Stimulated activated CD4-positive, alpha-beta T cell treated with anti-CD3 and anti-CD28 coated beads, Interleukin-2, amount 100 ng/mL, for 48 hours (primary cell): ENCODE data around the gene CSN1S1.
"Not testable (repeated sequence)": the region's sequence is repeated elsewhere in the genome, so short reads cannot be mapped to it uniquely, and the experiment has no call there.

Experiments used
- DNase-seq, 2 donors: peaks; one replicate each; pipeline ENCODE4 v3.0.0-alpha.2; 2020

The CSN1S1 gene, protein sequence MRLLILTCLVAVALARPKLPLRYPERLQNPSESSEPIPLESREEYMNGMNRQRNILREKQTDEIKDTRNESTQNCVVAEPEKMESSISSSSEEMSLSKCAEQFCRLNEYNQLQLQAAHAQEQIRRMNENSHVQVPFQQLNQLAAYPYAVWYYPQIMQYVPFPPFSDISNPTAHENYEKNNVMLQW

DNA sequence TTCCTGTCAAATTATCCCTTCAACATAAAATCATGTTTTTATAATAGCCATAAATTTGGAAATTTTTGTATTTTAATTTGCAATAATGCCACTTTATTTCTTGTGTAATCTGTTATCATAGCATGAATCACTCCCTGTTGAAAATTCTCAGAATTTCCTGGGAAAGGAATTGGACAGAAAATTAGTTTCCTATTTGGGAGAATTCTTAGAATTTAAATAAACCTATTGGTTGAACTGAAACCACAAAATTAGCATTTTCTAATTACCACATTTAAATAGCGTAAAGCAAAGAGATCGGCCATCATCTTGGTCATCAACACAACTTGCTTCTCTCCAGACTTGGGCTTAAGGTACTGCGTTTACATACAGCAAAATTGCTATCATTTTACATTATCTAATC lies at the start of gene CSN1S1:
TSS of gene CSN1S1 (plus strand) at position 301 of the 400 bp plus-strand sequence. CDS start 1,488 bp downstream, outside the sequence.
- DNase-seq = no peak

DNA sequence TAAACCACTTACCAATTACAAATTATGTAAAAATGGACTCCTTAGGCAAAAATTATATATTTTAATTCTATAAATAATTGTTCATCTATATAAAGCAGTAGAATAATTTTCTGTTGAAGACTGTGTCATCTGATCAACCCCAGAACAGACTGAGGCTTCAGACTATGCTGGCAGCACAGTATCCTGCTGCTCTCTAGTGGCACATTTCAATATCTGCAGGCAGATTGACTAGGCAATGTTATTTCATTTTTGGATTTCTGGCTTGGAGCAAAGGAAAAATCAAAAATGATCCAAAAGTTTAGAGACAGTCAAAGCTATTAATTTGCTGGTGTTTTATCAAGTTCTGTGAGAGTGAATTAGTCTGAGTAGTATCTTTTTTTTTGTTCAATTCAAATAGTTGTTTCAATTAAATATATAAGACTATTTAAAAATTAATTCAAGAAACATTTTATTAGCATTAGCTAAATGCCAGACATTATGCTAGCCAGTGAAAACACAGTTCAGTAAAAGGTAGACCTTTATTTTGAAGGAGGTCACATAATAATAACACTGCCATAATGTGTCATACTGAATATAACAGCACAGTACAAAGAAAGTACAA lies 49.6 kb upstream of the CSN1S1 start:
- DNase-seq = no peak

DNA sequence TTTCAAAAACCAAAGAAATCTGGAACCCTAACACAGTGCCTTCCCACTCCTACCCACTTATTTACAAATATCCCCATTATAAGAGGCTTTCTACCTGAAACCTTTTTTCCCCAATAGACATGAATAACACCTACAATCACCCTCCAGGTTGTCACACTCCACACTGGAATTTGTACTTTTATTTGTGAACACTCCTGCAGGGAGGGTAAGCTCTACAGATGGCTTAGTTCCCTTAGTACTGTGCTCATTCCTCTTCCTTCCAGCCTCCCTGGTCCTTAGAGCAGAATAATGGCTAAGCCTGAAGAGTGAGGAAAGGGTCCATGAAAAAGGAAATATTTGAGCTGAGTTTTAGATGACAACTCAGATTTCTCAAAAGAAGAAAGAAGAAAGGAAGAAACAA lies 48.7 kb upstream of the CSN1S1 start:
- DNase-seq = no peak

DNA sequence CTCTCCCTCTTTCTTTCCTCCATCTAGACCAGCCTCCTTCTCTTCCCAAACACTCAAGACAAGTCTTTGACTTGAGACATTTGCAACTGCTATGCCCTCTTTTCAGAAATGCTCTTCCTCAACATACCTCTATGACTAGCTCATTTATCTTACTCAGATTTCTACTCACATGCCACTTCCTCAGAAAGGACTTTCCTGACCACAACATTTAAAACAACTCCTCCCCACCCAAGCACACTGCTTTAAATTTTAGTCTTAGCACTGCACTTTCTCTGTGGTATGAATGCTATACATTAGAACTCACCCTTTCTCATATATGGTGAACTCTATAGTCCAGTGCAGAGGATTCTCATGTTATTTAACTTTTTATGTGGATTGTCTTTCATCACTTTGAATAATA lies 42.5 kb upstream of the CSN1S1 start:
- no peak for DNase-seq

DNA sequence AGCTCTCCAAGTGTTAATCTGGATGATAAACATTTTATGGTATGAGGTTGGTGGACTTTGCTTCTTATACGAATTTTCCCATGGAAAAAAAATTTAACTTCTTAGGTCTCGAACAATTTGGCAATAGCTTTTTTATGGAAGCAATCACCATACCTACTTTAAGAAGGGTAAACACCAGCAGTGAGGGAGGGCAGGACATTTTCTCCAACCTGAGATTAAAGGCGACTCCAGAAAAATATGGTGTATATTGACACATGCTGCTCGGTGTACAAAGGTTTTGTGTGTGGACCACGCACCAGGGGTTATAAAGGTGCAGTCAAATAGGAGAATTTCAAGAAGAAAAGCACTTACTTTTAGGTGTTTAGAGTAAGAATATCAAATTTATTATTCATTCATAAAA lies 36.7 kb upstream of the CSN1S1 start:
- DNase-seq = no peak

DNA sequence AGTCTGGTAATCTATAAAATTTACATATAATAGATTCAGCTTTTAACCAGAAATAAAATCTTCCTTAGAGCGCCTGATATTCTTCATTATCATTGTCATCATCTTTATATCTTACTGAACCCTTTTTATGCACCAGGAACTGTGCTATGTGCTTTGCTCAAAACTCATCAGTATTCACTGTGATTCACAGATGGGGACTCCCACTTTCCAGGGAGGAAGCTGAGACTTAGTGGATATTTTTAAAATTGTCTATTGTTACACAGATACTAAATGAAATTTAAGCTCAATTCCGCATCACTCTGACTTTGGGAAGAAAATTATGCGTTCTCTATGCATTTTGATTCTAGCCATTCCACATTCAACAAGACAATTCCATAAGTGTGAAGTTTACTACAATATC lies 36.1 kb upstream of the CSN1S1 start:
- no peak for DNase-seq

DNA sequence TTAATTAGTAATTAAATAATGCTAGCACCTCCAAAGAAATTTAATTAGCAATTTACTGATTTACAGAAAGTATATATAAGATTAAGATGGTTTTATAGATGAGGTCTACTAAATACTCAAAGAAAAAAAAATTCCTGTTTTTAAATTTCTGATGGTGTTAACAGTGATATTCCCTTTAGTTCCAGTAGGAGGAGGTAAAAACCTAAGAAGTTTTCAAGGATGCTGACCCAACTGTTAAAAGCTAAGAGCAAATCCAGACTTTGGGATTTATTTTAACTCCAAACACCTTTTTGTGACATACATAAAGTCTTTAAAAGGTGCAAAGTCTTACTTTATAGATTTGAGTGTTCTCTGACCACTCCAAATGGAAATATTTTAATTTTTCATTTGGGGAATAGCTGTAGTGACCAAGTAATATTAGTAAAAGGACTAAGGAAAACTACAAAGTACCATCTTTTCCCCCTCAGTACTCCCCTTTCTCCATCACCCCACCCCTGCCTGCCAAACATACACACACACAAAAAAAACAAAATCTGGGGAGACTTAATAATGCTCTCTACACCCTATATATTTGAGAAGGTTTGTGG lies 34.2 kb upstream of the CSN1S1 start:
- no peak for DNase-seq

DNA sequence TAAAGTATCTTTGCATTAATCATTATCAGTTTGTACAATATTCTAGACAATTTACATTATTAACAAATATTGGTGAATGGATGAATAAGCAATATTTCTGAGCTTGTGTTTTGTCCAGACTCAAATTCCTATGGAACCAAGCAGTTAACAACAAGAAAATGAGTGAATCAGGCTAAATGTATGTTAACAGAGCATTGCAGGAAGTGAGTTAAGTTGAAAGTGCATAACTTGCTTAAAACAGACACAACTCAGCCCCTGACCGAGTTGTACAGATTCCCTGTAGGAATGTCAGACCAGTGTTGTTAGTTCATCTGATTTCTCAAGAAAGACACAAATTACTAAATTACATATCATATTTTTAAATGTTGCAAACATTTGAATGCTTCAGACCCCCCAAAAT lies 23.7 kb upstream of the CSN1S1 start:
- no peak for DNase-seq

DNA sequence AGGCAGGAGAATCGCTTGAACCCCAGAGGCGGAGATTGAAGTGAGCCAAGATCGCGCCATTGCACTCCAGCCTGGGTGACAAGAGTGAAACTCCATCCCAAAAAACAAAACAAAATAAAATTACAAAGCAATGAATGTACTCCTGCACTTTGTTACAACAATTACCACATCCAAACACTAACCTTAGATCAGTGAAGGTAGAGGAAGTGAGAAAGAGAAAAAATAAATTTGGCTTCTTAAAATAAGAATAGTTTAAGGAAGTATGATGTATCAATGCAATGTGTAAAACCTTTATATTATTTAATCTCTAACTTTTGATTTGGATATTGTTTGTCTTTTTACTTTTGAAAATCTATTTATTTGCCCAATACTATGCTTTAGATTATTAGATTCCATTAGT lies 21.7 kb upstream of the CSN1S1 start:
- no peak for DNase-seq

DNA sequence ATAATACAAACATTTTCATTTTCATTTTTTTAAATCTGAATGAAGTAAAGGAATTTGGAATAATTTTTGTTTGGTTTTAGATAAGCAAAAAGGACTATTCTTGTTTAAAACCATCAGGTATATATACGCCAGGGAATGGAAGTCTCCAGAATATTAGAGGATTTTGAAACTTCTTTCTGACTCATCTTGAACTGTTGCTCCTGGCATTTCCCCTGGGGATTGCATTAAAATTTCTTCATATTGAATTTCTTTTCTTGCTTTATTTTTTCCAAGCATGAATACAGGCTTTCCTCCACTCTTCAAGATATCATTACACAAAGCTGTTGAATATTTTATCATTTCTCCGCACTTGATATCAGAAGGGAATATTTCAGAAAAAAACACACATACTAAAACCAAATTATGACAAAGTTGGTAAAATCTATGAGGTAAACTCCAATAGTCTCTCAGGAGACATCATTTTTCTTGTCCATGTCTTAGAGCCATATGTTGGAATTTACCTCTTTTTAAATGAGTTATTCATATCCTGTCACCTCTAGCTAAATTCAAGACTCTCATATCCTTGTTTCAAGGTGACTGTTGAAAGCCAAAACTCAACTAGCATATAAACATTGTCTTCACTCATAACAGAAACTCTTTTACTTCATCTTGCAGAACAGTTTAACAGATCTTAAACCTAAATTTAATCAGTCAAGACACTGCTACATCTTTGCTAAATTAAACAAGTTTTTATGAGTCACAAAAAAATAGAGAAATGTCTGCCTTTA lies 20.7 kb upstream of the CSN1S1 start:
- DNase-seq = no peak

DNA sequence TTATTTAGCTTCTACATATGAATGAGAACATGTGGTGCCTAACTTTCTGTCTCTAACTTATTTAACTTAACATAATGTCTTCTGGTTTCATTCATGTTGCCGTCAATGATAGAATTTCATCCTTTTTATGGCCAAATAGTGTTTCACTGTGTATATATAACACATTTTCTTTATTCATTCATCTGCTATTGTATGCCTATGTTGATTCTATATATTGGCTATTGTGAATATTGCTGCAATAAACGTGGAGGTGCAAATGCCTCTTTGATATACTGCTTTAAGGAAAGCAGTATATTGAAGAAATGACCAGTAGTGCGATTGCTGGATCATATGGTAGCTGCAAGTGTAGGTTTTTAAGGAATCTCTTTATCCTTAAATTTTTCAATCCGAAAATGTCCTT lies 10.0 kb upstream of the CSN1S1 start:
- DNase-seq = no peak

DNA sequence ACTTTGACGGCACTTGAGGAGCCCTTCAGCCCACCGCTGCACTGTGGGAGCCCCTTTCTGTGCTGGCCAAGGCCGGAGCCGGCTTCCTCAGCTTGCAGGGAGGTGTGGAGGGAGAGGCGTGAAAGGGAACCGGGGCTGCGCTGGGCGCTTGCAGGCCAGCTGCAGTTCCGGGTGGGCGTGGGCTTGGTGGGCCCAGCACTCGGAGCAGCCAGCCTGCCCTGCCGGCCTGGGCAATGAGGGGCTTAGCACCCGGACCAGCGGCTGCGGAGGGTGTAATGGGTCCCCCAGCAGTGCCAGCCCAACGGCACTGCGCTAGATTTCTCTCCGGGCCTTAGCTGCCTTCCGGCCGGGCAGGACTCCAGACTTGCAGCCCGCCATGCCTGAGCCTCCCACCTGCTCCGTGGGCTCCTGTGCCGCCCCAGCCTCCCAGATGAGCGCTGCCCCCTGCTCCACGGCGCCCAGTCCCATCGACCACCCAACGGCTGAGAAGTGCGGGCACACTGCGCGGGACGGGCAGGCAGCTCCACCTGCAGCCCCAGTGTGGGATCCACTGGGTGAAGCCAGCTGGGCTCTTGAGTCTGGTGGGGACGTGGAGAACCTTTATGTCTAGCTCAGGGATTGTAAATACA lies 7.0 kb upstream of the CSN1S1 start:
- DNase-seq = not testable (repeated sequence)

DNA sequence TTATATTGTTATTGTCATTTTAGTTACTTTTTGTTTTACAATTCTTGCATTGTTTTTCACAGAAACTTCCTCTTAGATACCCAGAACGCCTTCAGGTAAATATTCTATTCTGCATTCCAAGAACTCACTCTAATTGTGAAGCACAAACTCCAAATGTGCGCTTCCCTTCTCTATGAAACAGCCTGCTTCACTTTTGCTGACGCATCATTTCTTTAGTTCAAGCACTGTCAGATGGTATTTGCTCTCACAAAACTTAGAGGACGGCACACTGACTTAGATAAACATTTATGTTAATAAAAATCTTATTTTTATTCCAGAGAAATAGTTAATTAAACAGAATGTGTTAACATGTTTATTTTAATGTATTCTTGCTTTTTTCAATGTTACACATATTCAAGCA lies 3.3 kb downstream of the CSN1S1 start:
- no peak for DNase-seq

DNA sequence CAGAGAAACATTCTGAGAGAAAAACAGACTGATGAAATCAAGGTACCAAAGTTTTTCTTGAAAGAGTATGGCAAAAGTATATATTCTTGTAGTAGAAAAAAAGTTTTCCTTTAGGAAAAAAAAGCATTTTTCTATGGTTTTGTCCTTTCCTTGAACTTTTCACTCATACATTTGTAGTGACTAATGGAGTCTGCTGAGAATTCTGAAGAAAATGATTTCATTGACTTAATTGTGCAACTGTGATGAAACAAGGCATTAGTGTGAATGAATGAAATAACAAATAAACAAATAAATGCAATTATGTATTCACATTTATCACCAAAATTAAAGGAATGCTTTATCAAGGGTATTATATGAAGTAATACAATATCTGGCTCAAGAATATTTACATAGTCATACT lies 5.7 kb downstream of the CSN1S1 start:
- DNase-seq = no peak

DNA sequence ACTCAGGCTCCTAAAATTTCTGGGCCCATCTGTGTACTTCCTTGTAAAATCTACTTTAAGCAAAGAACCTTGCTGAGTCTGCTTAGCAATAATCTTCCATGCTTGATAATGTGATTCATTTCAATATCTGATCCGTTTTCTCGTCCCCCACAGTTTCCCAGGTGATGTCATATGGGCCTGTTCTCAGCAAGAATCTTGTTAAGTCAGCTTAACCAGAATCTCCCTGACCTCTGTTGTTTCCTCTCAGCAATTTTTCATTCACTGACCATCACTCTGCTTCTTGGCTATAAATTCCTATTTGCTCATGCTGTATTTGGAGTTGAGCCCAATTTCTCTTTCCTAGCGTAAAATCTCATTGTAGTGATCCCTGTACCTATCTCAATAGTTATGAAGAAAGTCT lies 20.7 kb downstream of the CSN1S1 start:
- DNase-seq = no peak

DNA sequence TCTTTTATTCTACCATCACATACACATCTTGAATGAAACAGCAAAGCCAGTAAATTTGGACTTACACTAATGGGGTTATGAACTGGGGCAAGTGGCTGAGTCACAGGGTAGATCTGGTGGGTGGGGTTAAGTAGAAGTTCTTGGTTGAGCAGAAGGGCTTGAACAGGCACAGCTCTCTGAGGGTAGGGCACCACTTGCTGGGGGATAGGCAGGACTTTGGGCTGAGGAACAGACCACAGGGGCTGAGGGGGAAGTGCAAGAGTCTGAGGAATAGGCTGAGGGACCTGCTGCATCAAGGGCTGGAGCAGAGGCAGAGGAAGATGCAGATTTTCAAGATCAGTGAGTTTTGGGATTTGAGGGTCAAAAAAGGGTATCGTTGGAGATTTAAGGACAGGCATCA lies 26.3 kb downstream of the CSN1S1 start:
- DNase-seq = no peak

DNA sequence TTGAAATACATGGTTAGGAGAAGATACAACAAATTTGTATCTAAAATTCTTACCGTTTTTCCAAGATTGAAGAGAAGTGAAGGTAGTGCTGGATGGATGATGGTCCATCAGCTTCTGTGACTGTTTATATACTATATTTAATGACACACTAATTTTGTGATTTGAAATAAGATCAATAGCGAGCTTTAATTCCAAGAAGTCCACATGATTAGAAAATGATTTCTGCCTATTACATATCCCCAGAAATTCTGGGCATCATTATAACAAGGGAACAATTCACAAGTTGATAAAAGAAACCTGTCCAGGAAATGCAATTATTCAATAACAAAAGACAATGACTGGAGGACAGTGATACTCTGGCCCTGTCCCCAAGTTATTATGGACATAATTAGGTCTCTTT lies 34.8 kb downstream of the CSN1S1 start, which contains the start of gene CSN2:
TSS of gene CSN2 (minus strand) at position 101 of the 400 bp plus-strand sequence. CDS start 4,733 bp downstream, outside the sequence.
- DNase-seq = no peak

DNA sequence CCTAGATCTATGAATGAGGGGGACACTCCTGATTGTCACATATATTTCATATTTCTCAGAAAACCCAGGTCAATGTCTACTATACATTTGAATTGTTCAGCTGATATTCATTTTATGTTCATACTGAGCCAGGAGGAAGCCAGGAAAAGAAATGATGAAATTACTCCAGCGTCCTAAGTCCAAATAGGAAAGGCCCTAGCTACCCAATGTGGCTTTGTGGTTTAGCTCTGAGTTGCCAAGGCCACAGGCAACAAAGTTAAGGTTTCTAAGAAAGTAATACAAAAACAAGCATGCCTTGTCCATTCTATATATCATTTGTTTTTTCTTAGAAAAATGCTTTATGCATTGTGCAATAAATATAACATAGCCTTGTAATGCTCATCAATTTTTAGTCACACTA lies 39.2 kb downstream of the CSN1S1 start:
- DNase-seq = no peak

DNA sequence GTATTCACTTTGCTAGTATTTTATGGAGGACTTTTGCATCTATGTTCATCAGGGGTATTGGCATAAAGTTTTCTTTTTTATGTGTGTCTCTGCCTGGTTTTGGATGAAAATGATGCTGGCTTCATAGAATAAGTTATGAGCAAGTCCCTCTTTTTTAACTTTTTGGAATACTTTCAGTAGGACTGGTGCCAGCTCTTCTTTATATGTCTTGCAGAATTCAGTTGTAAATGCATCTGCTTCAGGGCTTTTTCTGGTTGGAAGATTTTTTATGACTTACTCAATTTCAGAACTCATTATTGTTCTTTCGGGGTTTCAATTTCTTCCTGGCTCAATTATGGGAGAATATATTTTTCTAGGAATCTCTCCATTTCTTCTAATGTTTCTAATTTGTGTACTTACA lies 43.8 kb downstream of the CSN1S1 start:
- no peak for DNase-seq

DNA sequence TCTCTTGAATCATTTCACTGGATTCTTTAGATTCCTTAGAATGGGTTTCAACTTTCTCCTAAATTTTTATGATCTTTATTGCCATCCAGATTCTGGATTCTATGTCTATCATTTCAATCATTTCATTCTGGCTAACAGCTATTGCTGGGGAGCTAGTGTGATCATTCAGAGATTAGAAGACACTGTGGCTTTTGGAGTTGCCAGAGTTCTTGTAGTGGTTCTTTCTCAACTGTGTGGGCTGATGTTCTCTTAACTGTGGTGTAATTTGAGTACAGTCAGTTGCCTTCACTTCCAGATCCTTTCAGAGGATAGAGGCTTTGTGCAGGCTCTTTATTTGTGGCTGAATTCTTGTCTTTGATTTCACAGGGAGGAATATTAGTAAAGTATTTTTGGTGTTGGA lies 46.7 kb downstream of the CSN1S1 start:
- no peak for DNase-seq

DNA sequence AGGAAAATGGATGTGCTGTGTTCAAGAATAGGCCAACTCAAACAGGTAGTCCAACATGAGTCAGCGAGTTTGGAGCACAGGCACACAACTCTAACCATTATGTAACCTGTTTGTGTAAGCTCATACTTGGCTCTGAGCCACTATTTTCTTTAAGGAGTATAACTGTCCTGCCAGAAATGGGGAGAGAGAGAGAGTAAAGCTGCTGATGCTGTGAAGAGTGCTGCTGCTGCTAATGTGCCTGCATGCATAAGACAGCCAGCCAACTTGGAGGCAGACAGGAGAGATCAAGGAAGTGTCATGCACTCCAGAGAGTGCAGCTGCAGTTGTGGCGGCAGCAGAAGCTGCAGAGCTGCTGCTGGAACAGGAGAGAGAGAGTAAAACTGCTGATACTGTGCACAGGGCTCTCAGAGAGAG lies 53.2 kb downstream of the CSN1S1 start:
- no peak for DNase-seq

DNA sequence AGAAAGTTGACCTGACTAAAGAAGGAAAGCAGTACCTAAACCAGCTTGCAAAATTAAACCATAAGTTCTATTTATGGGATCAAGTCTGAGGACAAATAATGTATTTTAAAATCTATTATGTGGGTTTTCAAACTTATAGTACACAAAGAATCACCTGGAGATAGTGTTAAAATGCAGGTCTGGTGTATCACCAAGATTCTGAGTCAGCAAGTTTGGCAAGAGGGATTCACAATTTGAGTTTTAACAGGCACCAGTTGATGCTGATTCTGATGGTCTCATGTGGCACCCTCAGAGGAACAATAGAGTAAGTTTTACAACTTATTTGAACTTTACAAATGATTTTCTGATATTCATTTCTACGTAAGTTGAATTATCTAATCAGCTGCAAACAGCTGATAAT lies 55.8 kb downstream of the CSN1S1 start:
- DNase-seq = no peak

DNA sequence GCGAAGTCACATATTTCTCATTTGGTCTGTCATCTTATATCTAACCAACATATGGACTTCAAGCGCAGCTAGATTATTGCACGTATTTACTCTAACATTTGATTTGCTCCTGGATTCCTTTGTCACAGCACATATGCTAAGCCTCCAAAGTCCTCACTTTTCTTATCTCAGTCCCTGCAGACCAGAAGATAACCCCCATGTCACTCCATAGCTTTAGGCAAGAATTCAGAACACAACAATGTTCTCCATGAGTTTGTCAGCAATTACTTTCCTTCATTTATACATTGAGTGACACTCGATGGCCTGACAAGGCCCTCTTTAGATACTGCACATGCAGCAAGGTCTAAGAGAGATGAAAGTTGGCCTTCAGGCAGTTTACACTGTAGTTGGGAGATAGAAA lies 60.1 kb downstream of the CSN1S1 start:
- no peak for DNase-seq

DNA sequence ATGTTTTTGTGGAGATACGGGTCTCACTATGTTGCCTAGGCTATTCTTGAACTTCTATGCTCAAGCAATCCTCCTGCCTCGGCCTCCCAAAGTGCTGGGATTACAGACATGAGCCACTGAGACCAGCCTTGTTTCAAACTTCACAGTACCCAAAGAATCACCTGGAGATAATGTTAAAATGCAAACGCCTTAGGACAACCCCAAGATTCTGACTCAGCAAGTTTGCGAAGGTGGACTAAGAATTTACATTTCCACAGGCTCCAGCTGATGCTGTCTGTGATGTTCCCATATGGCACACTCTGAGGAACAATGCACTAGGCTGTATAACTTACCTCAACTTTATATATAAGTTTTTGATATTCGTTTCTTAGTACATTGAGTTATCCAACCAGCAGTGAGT lies 63.9 kb downstream of the CSN1S1 start:
- DNase-seq = no peak
